H1 (cell line): ENCODE measurements around the gene NR1H3.

Experiments
- CHD1 ChIP-seq: IDR thresholded peaks from 2 replicates; pipeline ENCODE4 v1.6.1; 2012; ENCODE audit warnings: low read depth, low read length, improper control_type of control experiment
- CTCF ChIP-seq, 3 experiments: IDR thresholded peaks; 1 replicate in 2 of 3; 2 replicates in 1 of 3; pipeline versions ENCODE4 v1.5.1 to v1.6.1; 2011; ENCODE audit warnings: low read length in 3 of 3, mild to moderate bottlenecking in 3 of 3, inconsistent platforms in 2 of 3, low read depth in 1 of 3, moderate library complexity in 1 of 3; ENCODE audit not compliant: insufficient read depth in 1 of 3; ENCODE audit errors: control extremely low read depth in 1 of 3
- EZH2 ChIP-seq: fragments of 200-600 bp; sonication (generic); IDR thresholded peaks from 2 replicates; pipeline ENCODE4 v1.7.1; 2012; ENCODE audit warnings: low read depth, mild to moderate bottlenecking, moderate library complexity, low read length, inconsistent platforms; ENCODE audit not compliant: severe bottlenecking
- PHF8 ChIP-seq: fragments of 200-600 bp; sonication (generic); conservative IDR thresholded peaks from 2 replicates; pipeline ENCODE4 v1.7.1; 2012; ENCODE audit warnings: low read depth, mild to moderate bottlenecking, inconsistent platforms, low read length, moderate library complexity
- POLR2A ChIP-seq, 2 experiments: IDR thresholded peaks; 1 replicate in 1 of 2; 2 replicates in 1 of 2; pipeline ENCODE4 v1.6.1; 2011; ENCODE audit warnings: low read depth in 2 of 2, low read length in 2 of 2, mild to moderate bottlenecking in 2 of 2; ENCODE audit errors: control extremely low read depth in 1 of 2
- POLR2AphosphoS5 ChIP-seq: IDR thresholded peaks from 2 replicates; pipeline ENCODE4 v1.6.1; 2011; ENCODE audit warnings: low read depth, low read length
- RFX5 ChIP-seq: IDR thresholded peaks from 2 replicates; pipeline ENCODE4 v1.6.1; 2011; ENCODE audit warnings: low read depth, low read length, improper control_type of control experiment, borderline replicate concordance
- TCF12 ChIP-seq: IDR thresholded peaks from 2 replicates; pipeline ENCODE4 v1.6.1; 2011; ENCODE audit warnings: low read depth, mild to moderate bottlenecking, low read length
- USF2 ChIP-seq: IDR thresholded peaks from 2 replicates; pipeline ENCODE4 v1.6.1; 2011; ENCODE audit warnings: low read length, improper control_type of control experiment

GRCh38 chr11:47269829-47270305, 12.1 kb downstream of the NR1H3 start, which contains the start of gene MADD:
- 0 out of 2 replicates have a peak, but pooled peaks have one; percentile 26 for TF ChIP-seq CHD1
- no peak for TF ChIP-seq USF2
- TF ChIP-seq RFX5: no peak
- TF ChIP-seq PHF8: peak; percentile 75
- TF ChIP-seq CTCF (IDR thresholded peaks at IDR 0.05; ENCODE audit: control extremely low read depth in 1 of 3, insufficient read depth in 1 of 3, low read depth in 1 of 3, low read length in 3 of 3): no peak
- TF ChIP-seq TCF12: no peak
- no peak for TF ChIP-seq POLR2AphosphoS5
- TF ChIP-seq EZH2: no peak
- peak; percentile 36 to 51 for TF ChIP-seq POLR2A (IDR thresholded peaks at IDR 0.05; ENCODE audit: control extremely low read depth in 1 of 2, low read depth in 2 of 2, low read length in 2 of 2)
